Smooth muscle cell (in vitro differentiated cells): ENCODE measurements around the gene PRKCD. TPM values are rescaled to one million over a fixed set of nuclear protein-coding genes. Genes with fewer than 3 reads are reported as not detected.

Experiments used
- DNase-seq: peaks from one replicate; lab custom pipeline; 2025; ENCODE audit not compliant: unreplicated experiment; lab: John Stamatoyannopoulos, UW
- H2AFZ ChIP-seq: fragments of 200-600 bp; sonication (generic); 2 replicates; pipeline ENCODE4 v1.6.0; 2016; ENCODE audit warnings: antibody characterized with exemption, low read depth, mild to moderate bottlenecking
- H3F3A ChIP-seq: fragments of 200-600 bp; sonication (generic); 2 replicates; pipeline ENCODE4 v1.6.0; 2017; ENCODE audit warnings: antibody characterized with exemption, low read depth
- H3K27ac ChIP-seq: fragments of 200-600 bp; sonication (generic); 2 replicates; pipeline ENCODE4 v1.5.1; 2016; ENCODE audit warnings: low read depth, mild to moderate bottlenecking
- H3K27me3 ChIP-seq: fragments of 200-600 bp; sonication (generic); 2 replicates; pipeline ENCODE4 v1.6.1; 2016; ENCODE audit warnings: low read depth, mild to moderate bottlenecking
- H3K36me3 ChIP-seq: fragments of 200-600 bp; sonication (generic); 2 replicates; pipeline ENCODE4 v1.5.1; 2016; ENCODE audit warnings: low read depth
- H3K4me1 ChIP-seq: fragments of 200-600 bp; sonication (generic); 2 replicates; pipeline ENCODE4 v1.5.1; 2016; ENCODE audit warnings: low read depth
- H3K4me2 ChIP-seq: fragments of 200-600 bp; sonication (generic); 2 replicates; pipeline ENCODE4 v1.6.0; 2016; ENCODE audit warnings: mild to moderate bottlenecking
- H3K4me3 ChIP-seq: fragments of 200-600 bp; sonication (generic); 2 replicates; pipeline ENCODE4 v1.5.1; 2016; ENCODE audit warnings: mild to moderate bottlenecking
- H3K79me2 ChIP-seq: fragments of 200-600 bp; sonication (generic); 2 replicates; pipeline ENCODE4 v1.6.0; 2016; ENCODE audit warnings: low read depth, mild to moderate bottlenecking
- H3K9ac ChIP-seq: fragments of 200-600 bp; sonication (generic); 2 replicates; pipeline ENCODE4 v1.6.0; 2016; ENCODE audit warnings: low read depth
- H3K9me3 ChIP-seq: fragments of 200-600 bp; sonication (generic); replicated peaks from 2 replicates; pipeline ENCODE4 v1.5.1; 2016; ENCODE audit warnings: low read depth
- H4K20me1 ChIP-seq: fragments of 200-600 bp; sonication (generic); 2 replicates; pipeline ENCODE4 v1.6.0; 2016; ENCODE audit warnings: low read depth
- CTCF ChIP-seq: fragments of 200-600 bp; sonication (generic); IDR thresholded peaks from 2 replicates; pipeline ENCODE4 v1.5.1; 2017; ENCODE audit warnings: borderline replicate concordance, mild to moderate bottlenecking, antibody characterized with exemption; ENCODE audit not compliant: insufficient read depth, poor library complexity, severe bottlenecking
- WGBS: methylation state at CpG from one replicate; pipeline ENCODE4 v1.1.7; 2016; ENCODE audit warnings: low lambda C conversion rate; 5-methylcytosine and 5-hydroxymethylcytosine counted together
- polyA plus RNA-seq: library from polyadenylated mRNA; unstranded; fragments of >200 nt; fragmentation: Nextera tagmentation; extraction: Ambion mirVana; gene quantifications from 2 replicates; pipeline ENCODE4 v1.2.1, GENCODE V29; 2016
- total RNA-seq: library from RNA; depleted of rRNA; stranded (reverse); fragments of >200 nt; gene quantifications from 2 replicates; pipeline ENCODE4 v1.2.3, GENCODE V29; 2014

PRKCD gene
- total and polyA plus RNA-seq, 2 experiments from 2014 or later = 6.1 to 22.5 TPM

DNA sequence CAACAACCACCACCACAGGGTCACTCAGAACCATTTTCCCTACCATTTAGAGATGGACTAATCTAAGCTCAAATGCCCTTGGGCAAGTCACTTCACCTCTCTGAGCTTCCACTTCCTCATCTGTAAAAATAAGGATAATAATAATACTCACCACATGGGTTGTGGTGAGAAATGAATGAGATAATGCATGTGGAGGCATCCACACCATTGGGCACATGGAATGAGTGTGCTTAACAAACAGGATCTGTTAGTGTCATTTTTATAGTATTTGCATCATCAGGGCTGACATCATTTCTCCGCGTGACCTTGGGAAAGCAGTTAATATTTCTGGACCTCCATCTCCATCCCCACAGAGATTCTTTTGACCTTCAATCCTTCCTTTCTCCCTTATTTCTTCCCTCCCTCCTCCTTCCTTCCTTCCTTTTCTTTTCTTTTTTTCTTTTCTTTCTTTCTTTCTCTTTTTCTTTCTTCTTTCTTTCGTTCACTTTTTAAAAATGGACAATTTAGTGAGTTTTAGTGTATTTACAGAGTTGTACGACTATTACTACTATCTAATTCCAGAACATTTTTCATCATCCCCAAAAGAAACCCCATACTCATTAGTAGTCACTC lies 23.1 kb upstream of the PRKCD start:
- 92% methylated on average over 4 of the region's 4 CpGs for WGBS
- Histone ChIP-seq H3K9me3 (no peaks in the 10 kb centered on the region), H3K27me3 (no peaks in the 10 kb centered on the region), H3K36me3 (no peaks in the 10 kb centered on the region), H2AFZ (no peak overlapping the region), H3K79me2 (no peaks in the 10 kb centered on the region), H3K9ac (no peak overlapping the region), H3K4me3 (no peak overlapping the region), H3F3A (no peaks in the 10 kb centered on the region), H3K27ac (no peak overlapping the region), H4K20me1 (no peaks in the 10 kb centered on the region), H3K4me1 (no peaks in the 10 kb centered on the region), H3K4me2 (no peak overlapping the region)
- DNase-seq = no peak
- no peak for TF ChIP-seq CTCF

DNA sequence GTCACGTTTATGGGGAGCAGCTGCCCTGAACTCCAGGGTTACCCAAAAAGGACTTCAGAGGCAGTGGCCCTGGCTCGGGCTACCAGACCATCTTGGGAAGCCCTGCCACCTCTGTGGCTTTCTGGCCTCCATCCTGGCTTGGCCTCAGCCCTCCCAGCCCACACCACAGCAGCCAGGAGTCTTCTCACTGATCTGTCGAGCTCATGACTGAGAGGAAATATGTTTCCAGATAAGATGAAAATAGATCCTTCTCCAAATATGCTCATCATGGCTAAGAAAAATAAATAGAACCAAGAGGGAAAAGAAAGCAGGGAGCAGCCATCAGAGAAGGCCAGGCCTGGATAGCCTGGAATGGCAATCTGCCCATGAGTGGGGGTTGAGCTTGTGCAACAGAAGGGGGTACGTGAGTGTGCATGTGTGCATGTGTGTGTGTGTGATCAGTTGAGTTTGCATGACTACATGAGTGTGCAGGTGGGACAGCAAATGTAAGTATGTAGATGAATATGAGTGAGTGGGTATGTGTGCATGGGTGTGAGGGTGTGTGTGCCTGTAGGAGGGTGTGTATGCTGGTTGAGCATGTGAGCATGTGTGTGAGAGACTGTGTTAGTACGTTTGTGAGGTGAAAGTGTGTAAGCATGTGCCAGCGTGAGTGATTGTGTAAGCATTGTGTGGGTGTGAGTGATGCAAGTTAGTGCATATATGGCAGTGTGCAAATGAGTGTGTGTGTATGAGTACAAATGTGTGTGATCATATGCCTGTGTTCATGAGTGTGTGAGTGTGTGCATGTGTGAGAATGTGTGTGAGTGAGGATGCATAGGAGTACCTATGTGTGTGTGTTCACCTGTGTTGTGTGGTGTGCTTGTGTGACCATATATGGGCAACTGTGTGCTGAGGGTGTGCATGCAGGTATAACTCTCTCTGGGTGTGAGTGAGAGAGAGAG lies 20.8 kb upstream of the PRKCD start:
- no peak for DNase-seq
- no peak overlapping the region for H3K9ac ChIP-seq
- H3F3A ChIP-seq = no peaks in the 10 kb centered on the region
- H3K4me1 ChIP-seq = no peaks in the 10 kb centered on the region
- no peaks in the 10 kb centered on the region for H4K20me1 ChIP-seq
- H3K27ac ChIP-seq = no peak overlapping the region
- H3K4me3 ChIP-seq = no peak overlapping the region
- H2AFZ ChIP-seq = no peak overlapping the region
- no peaks in the 10 kb centered on the region for H3K36me3 ChIP-seq
- no peaks in the 10 kb centered on the region for H3K79me2 ChIP-seq
- H3K27me3 ChIP-seq = no peaks in the 10 kb centered on the region
- TF ChIP-seq CTCF = no peak
- 64% methylated on average over 6 of the region's 6 CpGs for WGBS
- no peaks in the 10 kb centered on the region for H3K9me3 ChIP-seq
- no peak overlapping the region for H3K4me2 ChIP-seq

DNA sequence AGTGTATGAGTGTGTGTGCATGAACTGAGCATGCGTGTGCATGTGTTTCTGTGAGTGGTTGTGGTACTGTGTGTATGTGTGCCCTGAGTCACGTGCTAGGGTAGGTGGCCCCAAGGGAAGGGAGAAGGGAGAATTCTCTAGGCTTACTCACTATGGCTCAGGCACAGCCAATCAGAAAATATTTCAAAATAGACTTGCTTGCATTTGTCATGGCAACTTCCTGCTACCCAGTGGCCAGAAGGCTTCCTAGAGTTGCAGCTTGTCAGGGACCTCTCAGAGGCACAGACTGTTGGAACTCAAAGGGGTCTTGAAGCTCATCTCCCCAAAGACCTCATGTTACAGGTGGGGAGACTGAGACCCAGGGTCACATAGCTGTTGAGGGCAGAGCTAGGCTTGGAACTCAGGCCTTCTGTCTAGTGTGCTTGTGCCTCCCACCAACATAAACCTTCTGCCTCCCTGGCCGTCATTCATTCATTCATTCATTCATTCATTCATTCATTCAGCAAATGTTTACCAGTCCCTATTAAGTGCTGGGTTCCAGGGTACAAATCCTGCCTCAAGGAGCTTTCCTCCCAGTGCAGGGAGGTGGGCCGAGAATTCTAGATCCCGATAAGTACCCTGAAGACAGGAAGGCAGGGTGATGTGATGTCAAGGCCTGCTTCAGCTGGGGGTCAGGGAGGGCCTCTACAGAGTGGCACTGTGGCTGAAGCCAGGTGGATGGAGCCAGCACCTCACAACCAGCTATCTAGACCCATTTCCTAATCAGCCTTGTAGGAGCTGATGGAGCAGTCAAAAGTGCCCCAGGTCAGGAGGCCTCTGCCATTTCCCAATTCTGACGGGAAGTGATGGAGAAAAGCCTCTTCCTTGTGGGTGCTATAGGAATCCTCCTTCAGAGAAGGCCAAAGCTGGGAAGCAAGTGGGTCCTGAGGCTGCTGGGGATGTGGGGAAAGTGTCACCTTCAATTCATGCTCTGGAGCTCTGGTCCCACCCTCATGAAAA lies 19.9 kb upstream of the PRKCD start:
- TF ChIP-seq CTCF = no peak

More for the DNA sequence above, 19.9 kb upstream of the PRKCD start:
- no peak for DNase-seq
- Histone ChIP-seq H3K36me3 (no peaks in the 10 kb centered on the region), H3K27ac (no peak overlapping the region), H3F3A (no peaks in the 10 kb centered on the region), H3K4me1 (no peaks in the 10 kb centered on the region), H3K9ac (no peak overlapping the region), H4K20me1 (no peaks in the 10 kb centered on the region), H3K4me2 (no peak overlapping the region), H3K9me3 (no peaks in the 10 kb centered on the region), H3K79me2 (no peaks in the 10 kb centered on the region), H3K4me3 (no peak overlapping the region), H2AFZ (no peak overlapping the region), H3K27me3 (no peaks in the 10 kb centered on the region)
- 74% methylated on average over 6 of the region's 6 CpGs for WGBS
